Measurements from ENCODE around the gene OGT.
A peak's percentile ranks its signal among the peaks of the same experiment; 100 is the strongest.
"Not testable (repeated sequence)": the region's sequence is repeated elsewhere in the genome, so short reads cannot be mapped to it uniquely, and the experiment has no call there.

Gene OGT

DNA sequence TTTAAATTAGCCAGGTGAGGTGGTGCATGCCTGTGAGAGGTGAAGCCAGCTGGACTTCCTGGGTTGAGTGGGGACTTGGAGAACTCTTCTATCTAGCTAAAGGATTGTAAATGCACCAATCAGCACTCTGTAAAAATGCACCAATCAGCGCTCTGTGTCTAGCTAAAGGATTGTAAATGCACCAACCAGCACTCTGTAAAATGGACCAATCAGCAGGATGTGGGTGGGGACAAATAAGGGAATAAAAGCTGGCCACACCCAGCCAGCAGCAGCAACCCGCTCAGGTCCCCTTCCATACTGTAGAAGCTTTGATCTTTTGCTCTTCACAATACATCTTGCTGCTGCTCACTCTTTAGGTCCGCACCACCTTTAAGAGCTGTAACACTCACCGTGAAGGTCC lies 19.2 kb upstream of the OGT start:
- not testable (repeated sequence) for H3K9ac ChIP-seq (ENCODE audit: low read depth, low read length); H3K36me3 ChIP-seq (ENCODE audit: insufficient read depth, low read length); H3K4me1 ChIP-seq (ENCODE audit: control insufficient read depth, insufficient read depth, low read length); H3K9me3 ChIP-seq (replicated peaks; ENCODE audit: low read length); H3K27me3 ChIP-seq (ENCODE audit: control insufficient read depth, insufficient read depth, low read length); H3K4me3 ChIP-seq (ENCODE audit: low read length); H3K4me2 ChIP-seq (ENCODE audit: low read length)

- H3K36me3 ChIP-seq (ENCODE audit: insufficient read depth, low read length) = no peaks in the 10 kb centered on the region
- no peaks in the 10 kb centered on the region for H3K27me3 ChIP-seq (ENCODE audit: control insufficient read depth, insufficient read depth, low read length)
- no peaks in the 10 kb centered on the region for H3K9me3 ChIP-seq (replicated peaks; ENCODE audit: low read length)
- H3K4me2 ChIP-seq (ENCODE audit: low read length) = no peak overlapping the region
- peaks cover 7% of the 10 kb centered on the region for H3K4me1 ChIP-seq (ENCODE audit: control insufficient read depth, insufficient read depth, low read length)
- no peak overlapping the region for H3K4me3 ChIP-seq (ENCODE audit: low read length)
- no peak overlapping the region for H3K9ac ChIP-seq (ENCODE audit: low read depth, low read length)
Observed at GRCh38 chrX:71514367-71515037, 18.4 kb upstream of the OGT start.

- Histone ChIP-seq H3K4me3 (ENCODE audit: low read length) (no peak overlapping the region), H3K9ac (ENCODE audit: low read depth, low read length) (no peak overlapping the region), H3K9me3 (replicated peaks; ENCODE audit: low read length) (no peaks in the 10 kb centered on the region), H3K4me2 (ENCODE audit: low read length) (no peak overlapping the region), H3K27me3 (ENCODE audit: control insufficient read depth, insufficient read depth, low read length) (no peaks in the 10 kb centered on the region), H3K4me1 (ENCODE audit: control insufficient read depth, insufficient read depth, low read length) (peaks cover 7% of the 10 kb centered on the region), H3K36me3 (ENCODE audit: insufficient read depth, low read length) (no peaks in the 10 kb centered on the region)
Observed at GRCh38 chrX:71515038-71515396, 17.9 kb upstream of the OGT start.

DNA sequence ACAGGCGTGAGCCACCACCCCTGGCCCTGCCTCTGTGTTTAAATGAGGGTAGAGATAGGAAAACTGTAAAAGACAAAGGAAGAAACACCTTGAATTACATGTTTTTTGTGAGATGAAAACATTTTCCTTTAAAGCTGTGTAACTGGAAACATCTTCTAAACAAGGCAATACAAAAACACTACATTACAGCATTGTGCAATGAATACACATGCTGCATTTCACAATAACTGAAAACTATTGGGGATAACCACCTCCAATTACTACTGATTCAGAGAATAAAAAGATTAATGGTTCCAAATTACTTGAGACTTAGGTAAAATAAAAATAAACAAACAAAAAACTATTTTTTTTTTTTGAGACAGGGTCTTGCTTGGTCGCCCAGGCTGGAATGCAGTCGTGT lies 7.6 kb upstream of the OGT start:
- Histone ChIP-seq H3K36me3 (ENCODE audit: insufficient read depth, low read length) (no peaks in the 10 kb centered on the region), H3K4me2 (ENCODE audit: low read length) (no peak overlapping the region), H3K4me1 (ENCODE audit: control insufficient read depth, insufficient read depth, low read length) (no peaks in the 10 kb centered on the region), H3K4me3 (ENCODE audit: low read length) (no peak overlapping the region), H3K27me3 (ENCODE audit: control insufficient read depth, insufficient read depth, low read length) (no peaks in the 10 kb centered on the region), H3K9me3 (replicated peaks; ENCODE audit: low read length) (no peaks in the 10 kb centered on the region), H3K9ac (ENCODE audit: low read depth, low read length) (no peak overlapping the region)

GRCh38 chrX:71532078-71532752 lies 689 bp upstream of the OGT start:
- H3K4me1 ChIP-seq (ENCODE audit: control insufficient read depth, insufficient read depth, low read length) = peaks cover 4% of the 10 kb centered on the region
- peak overlapping the region; percentile 79 for H3K4me2 ChIP-seq (ENCODE audit: low read length)
- H3K4me3 ChIP-seq (ENCODE audit: low read length) = peak overlapping the region; percentile 65
- H3K9me3 ChIP-seq (replicated peaks; ENCODE audit: low read length) = no peaks in the 10 kb centered on the region
- H3K27me3 ChIP-seq (ENCODE audit: control insufficient read depth, insufficient read depth, low read length) = no peaks in the 10 kb centered on the region
- H3K36me3 ChIP-seq (ENCODE audit: insufficient read depth, low read length) = no peaks in the 10 kb centered on the region
- peak overlapping the region; percentile 76 for H3K9ac ChIP-seq (ENCODE audit: low read depth, low read length)

DNA sequence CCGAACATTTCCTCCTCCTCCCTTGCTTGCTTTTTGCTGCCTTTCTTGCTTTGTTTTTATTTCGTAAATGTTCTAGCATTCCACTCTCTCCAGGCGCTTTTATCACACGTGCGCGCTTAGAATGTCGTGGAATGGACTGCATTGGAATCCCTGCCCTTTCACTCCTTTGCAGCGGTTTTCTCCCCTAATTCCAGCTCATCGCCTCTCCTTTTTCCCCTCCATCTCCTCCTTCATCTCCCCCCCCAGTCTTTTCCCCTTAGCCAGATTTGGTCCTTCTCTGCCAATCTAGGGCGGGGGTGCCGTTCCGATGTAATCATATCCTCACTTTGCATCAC lies 579 bp downstream of the OGT start:
- H3K36me3 ChIP-seq (ENCODE audit: insufficient read depth, low read length) = no peaks in the 10 kb centered on the region
- peak overlapping the region; percentile 83 for H3K4me3 ChIP-seq (ENCODE audit: low read length)
- no peaks in the 10 kb centered on the region for H3K27me3 ChIP-seq (ENCODE audit: control insufficient read depth, insufficient read depth, low read length)
- H3K4me2 ChIP-seq (ENCODE audit: low read length) = peak overlapping the region; percentile 81
- no peaks in the 10 kb centered on the region for H3K9me3 ChIP-seq (replicated peaks; ENCODE audit: low read length)
- H3K9ac ChIP-seq (ENCODE audit: low read depth, low read length) = peak overlapping the region; percentile 89
- peaks cover 4% of the 10 kb centered on the region for H3K4me1 ChIP-seq (ENCODE audit: control insufficient read depth, insufficient read depth, low read length)

DNA sequence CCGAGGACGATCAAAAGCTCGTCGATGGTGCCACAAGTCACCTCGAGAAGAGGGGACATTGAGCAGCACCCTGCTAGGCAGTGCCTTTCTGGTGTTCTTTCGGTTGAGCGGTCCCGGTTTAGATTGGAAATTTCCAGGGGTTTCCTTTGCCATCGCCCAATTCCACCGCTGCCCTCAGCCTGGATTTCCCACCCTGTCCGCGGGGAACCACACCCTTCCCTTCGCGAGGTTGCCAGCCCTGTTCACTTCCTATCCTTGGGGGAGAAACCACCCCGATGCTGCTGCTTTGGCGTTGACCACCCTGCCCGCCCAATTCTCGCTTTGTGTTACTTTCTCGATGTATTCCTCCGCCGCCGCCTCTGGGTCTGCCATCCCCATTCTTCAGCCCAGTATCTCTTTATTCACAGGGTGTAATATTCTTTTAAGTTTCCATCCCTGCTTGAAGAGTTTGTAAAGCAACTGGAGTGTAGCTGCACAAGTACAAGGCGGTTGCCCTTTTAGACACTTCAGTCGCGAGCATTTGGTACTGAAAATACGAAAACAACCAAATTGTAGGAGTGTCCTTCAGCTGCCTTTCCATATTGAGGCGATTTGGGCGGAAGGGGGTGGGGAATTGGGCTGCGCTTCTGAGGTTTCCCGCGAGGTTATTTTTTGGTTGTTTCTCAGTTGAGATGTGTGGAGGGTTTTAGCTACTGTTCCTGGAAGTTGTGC lies 1.1 kb downstream of the OGT start:
- peaks cover 4% of the 10 kb centered on the region for H3K4me1 ChIP-seq (ENCODE audit: control insufficient read depth, insufficient read depth, low read length)
- H3K9me3 ChIP-seq (replicated peaks; ENCODE audit: low read length) = no peaks in the 10 kb centered on the region
- no peaks in the 10 kb centered on the region for H3K36me3 ChIP-seq (ENCODE audit: insufficient read depth, low read length)
- peak overlapping the region; percentile 81 for H3K4me2 ChIP-seq (ENCODE audit: low read length)
- H3K27me3 ChIP-seq (ENCODE audit: control insufficient read depth, insufficient read depth, low read length) = no peaks in the 10 kb centered on the region
- H3K4me3 ChIP-seq (ENCODE audit: low read length) = peak overlapping the region; percentile 83
- H3K9ac ChIP-seq (ENCODE audit: low read depth, low read length) = peak overlapping the region; percentile 89

GRCh38 chrX:71534773-71535544 lies 2.1 kb downstream of the OGT start:
- H3K4me3 ChIP-seq (ENCODE audit: low read length) = peak overlapping the region; percentile 83
- no peaks in the 10 kb centered on the region for H3K9me3 ChIP-seq (replicated peaks; ENCODE audit: low read length)
- H3K9ac ChIP-seq (ENCODE audit: low read depth, low read length) = peak overlapping the region; percentile 89
- H3K4me2 ChIP-seq (ENCODE audit: low read length) = peak overlapping the region; percentile 81
- H3K27me3 ChIP-seq (ENCODE audit: control insufficient read depth, insufficient read depth, low read length) = no peaks in the 10 kb centered on the region
- no peaks in the 10 kb centered on the region for H3K36me3 ChIP-seq (ENCODE audit: insufficient read depth, low read length)
- peaks cover 4% of the 10 kb centered on the region for H3K4me1 ChIP-seq (ENCODE audit: control insufficient read depth, insufficient read depth, low read length)

DNA sequence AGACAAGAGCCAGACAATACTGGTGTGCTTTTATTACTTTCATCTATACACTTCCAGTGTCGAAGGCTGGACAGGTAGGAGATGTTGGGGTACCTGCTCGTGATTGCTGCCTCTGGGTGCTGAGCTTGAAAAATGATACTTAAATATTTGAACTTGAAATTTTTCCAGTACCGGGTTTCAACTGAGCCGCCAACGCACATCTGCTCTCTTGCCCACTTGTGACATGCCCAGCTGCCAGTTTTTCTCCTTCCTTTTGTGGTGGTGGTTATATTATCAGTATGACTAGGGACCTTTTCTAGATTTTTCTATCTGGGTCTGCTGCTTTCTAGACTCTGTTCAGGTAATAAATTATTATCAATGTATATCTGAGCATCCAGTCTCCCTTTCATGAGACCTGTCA lies 3.4 kb downstream of the OGT start:
- Histone ChIP-seq H3K9me3 (replicated peaks; ENCODE audit: low read length) (no peaks in the 10 kb centered on the region), H3K4me3 (ENCODE audit: low read length) (peak overlapping the region; percentile 83), H3K9ac (ENCODE audit: low read depth, low read length) (peak overlapping the region; percentile 89), H3K4me1 (ENCODE audit: control insufficient read depth, insufficient read depth, low read length) (peaks cover 8% of the 10 kb centered on the region), H3K27me3 (ENCODE audit: control insufficient read depth, insufficient read depth, low read length) (no peaks in the 10 kb centered on the region), H3K4me2 (ENCODE audit: low read length) (peak overlapping the region; percentile 81), H3K36me3 (ENCODE audit: insufficient read depth, low read length) (no peaks in the 10 kb centered on the region)

GRCh38 chrX:71537743-71538142 lies 4.8 kb downstream of the OGT start:
- Histone ChIP-seq H3K9me3 (replicated peaks; ENCODE audit: low read length) (no peaks in the 10 kb centered on the region), H3K27me3 (ENCODE audit: control insufficient read depth, insufficient read depth, low read length) (no peaks in the 10 kb centered on the region), H3K4me2 (ENCODE audit: low read length) (no peak overlapping the region), H3K36me3 (ENCODE audit: insufficient read depth, low read length) (no peaks in the 10 kb centered on the region), H3K4me1 (ENCODE audit: control insufficient read depth, insufficient read depth, low read length) (peaks cover 18% of the 10 kb centered on the region), H3K9ac (ENCODE audit: low read depth, low read length) (no peak overlapping the region), H3K4me3 (ENCODE audit: low read length) (no peak overlapping the region)

DNA sequence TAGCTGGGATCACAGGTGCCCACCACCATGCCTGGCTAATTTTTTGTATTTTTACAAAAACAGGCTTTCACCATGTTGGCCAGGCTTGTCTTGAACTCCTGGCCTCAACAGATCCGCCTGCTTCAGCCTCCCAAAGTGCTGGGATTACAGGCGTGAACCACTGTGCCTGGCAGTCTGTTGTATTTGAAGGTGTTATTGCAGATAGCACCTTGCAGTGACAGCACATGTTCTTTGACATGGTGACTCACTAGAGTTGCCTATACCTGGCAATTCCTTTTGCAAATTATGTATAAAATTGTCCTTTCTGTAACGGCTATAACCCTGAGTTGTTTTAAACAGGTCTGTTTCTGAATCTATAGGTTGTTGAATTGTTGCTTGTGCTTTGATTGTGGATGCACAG lies 7.9 kb downstream of the OGT start:
- Histone ChIP-seq H3K4me3 (ENCODE audit: low read length) (no peak overlapping the region), H3K27me3 (ENCODE audit: control insufficient read depth, insufficient read depth, low read length) (no peaks in the 10 kb centered on the region), H3K36me3 (ENCODE audit: insufficient read depth, low read length) (peaks cover 9% of the 10 kb centered on the region), H3K4me2 (ENCODE audit: low read length) (peak overlapping the region; percentile 23), H3K9me3 (replicated peaks; ENCODE audit: low read length) (no peaks in the 10 kb centered on the region), H3K4me1 (ENCODE audit: control insufficient read depth, insufficient read depth, low read length) (peaks cover 32% of the 10 kb centered on the region), H3K9ac (ENCODE audit: low read depth, low read length) (no peak overlapping the region)
